ENCODE measurements around the gene CCDC18. TPM values are rescaled to one million over a fixed set of nuclear protein-coding genes. Genes with fewer than 3 reads are reported as not detected.

The CCDC18 gene
- total and polyA plus RNA-seq, 10 donors, result 9.0 to 18.2 (median 11.2) TPM

- peaks cover 29 to 84% (median 67%) of the 10 kb centered on the region in 6 donors for H3K4me1 ChIP-seq
- H3K27me3 ChIP-seq (replicated peaks in 1 of 7), result no peaks in the 10 kb centered on the region
- WGBS, 5 donors, result 39 to 69% (median 59%) methylated on average over 4 of the region's 4 CpGs
- intact Hi-C loops (cut with DNase I; ENCODE audit: low total_unique reads), result loop anchor here (10.0 kb wide), 1 partner anchor 93 kb away; no protein-coding TSS in a partner anchor
- H3K27ac ChIP-seq, result peak overlapping the region in 1 of 8 donors; percentile 95
- peaks cover 0 to 22% (median 0%) of the 10 kb centered on the region in 6 donors for H3K36me3 ChIP-seq
- peak overlapping the region in 6 of 8 donors; percentile 66 to 93 (median 90) for H3K4me3 ChIP-seq
- H3K9me3 ChIP-seq, result no peaks in the 10 kb centered on the region
- TF ChIP-seq POLR2AphosphoS5 (IDR thresholded peaks at IDR 0.05), result no peak
- TF ChIP-seq POLR2A (IDR thresholded peaks at IDR 0.05), result no peak
- TF ChIP-seq CTCF (IDR thresholded peaks at IDR 0.05 in 8 of 11, conservative IDR thresholded peaks at IDR 0.05 in 3 of 11), result no peak
- DNase-seq, result no peak
Observed at GRCh38 chr1:93177991-93178390, 2.5 kb upstream of the CCDC18 start.

DNA sequence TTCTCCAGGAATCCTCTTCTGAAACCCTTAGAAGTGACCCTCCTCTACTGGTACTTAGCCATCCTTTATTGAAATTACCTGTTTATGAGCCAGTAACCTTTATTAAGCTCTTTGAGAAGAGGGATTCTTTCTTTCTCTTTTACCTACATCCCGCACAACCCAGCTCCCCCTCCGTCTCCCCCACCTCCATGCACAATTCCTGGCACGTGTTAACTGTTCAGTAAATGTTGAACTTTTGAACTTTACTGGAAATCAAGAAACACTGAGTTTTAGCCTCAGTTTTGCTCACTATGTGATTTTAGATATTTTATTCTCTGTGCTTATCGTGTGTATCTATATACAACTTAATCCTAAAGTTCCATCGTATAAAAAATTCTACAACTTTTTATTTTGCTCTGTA lies 2.1 kb upstream of the CCDC18 start:
- Histone ChIP-seq H3K27me3 (replicated peaks in 1 of 7) (no peaks in the 10 kb centered on the region), H3K36me3 (peaks cover 0 to 22% (median 0%) of the 10 kb centered on the region in 6 donors), H3K4me3 (peak overlapping the region in 7 of 8 donors; percentile 66 to 93 (median 89)), H3K27ac (peak overlapping the region in 1 of 8 donors; percentile 95), H3K9me3 (no peaks in the 10 kb centered on the region), H3K4me1 (peaks cover 29 to 81% (median 63%) of the 10 kb centered on the region in 6 donors)
- TF ChIP-seq CTCF (IDR thresholded peaks at IDR 0.05 in 8 of 11, conservative IDR thresholded peaks at IDR 0.05 in 3 of 11), result no peak
- no peak for TF ChIP-seq POLR2A (IDR thresholded peaks at IDR 0.05)
- TF ChIP-seq POLR2AphosphoS5 (IDR thresholded peaks at IDR 0.05), result no peak
- WGBS, 5 donors, result 31 to 48% (median 39%) methylated on average over 5 of the region's 5 CpGs
- DNase-seq, result no peak
- intact Hi-C loops (cut with DNase I; ENCODE audit: low total_unique reads), result loop anchor here (10.0 kb wide), 1 partner anchor 94 kb away; no protein-coding TSS in a partner anchor

DNA sequence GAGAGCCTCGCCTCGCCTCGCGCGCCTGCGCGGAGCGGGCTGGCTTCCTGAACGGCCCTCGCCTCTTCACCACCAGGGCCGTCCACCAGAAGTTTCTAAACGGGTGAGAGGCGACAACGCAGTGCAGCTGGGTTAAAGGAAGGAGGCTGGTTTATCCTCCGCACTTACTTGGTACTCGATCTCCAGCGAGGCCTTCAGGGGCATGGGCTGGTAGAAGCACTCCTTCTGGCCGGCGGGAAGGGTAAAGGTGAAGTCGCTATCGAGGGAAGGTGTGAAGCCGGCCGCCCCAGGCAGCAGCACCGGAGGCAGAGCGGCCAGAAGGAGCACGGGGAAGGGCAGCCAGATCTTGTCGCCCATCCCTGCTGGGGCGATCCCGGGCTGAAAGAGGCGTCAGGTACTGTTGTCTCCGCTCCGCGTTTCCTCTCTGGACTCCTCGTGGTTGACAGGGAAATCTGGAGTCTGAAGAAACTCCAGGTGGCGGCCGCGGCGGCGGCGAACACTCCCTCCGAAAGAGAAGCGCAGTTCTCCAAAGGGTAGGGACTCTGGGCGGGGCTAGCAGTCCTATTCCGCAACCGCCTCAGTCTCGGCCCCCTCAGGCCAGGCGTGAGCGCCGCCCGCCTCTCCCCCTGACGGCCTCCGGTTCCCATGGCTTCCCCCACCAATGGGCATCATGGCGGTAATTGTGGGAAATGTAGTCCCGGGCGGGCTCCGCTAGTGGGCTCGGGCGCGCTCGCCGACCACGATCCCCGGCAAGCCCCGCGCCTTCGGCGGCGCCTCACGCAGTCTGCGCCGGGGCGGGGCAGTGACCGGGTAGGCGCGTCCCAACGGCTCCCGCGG lies 420 bp upstream of the CCDC18 start, which contains the start of gene TMED5:
Gene TMED5 (minus strand): TSS at position 528 of the 837 bp plus-strand sequence. CDS start 171 bp downstream, at position 357.
- H3K27ac ChIP-seq, result peak within 1 kb of the TSS; percentile 95 to 100 (median 99)
- intact Hi-C loops (cut with DNase I; ENCODE audit: low total_unique reads), result loop anchor here (10.0 kb wide), 1 partner anchor 95 kb away; no protein-coding TSS in a partner anchor
- WGBS, 5 donors, result 0 to 1% (median 0%) methylated on average over 36 to 78 of the region's 78 CpGs
- DNase-seq, result peak; percentile 99
- H3K4me1 ChIP-seq, result peaks cover 29 to 68% (median 53%) of the 10 kb centered on the region in 6 donors
- peak within 1 kb of the TSS; percentile 66 to 93 (median 90) for H3K4me3 ChIP-seq
- peaks cover 0 to 13% (median 0%) of the 10 kb centered on the region in 6 donors for H3K36me3 ChIP-seq
- no peaks in the 10 kb centered on the region for H3K27me3 ChIP-seq (replicated peaks in 1 of 7)
- TF ChIP-seq CTCF (IDR thresholded peaks at IDR 0.05 in 8 of 11, conservative IDR thresholded peaks at IDR 0.05 in 3 of 11) (peak in 10 of 11 experiments; percentile 20 to 58 (median 45)), POLR2AphosphoS5 (IDR thresholded peaks at IDR 0.05) (peak; percentile 93 to 97 (median 94)), POLR2A (IDR thresholded peaks at IDR 0.05) (peak; percentile 22 to 96 (median 29))
- no peaks in the 10 kb centered on the region for H3K9me3 ChIP-seq

DNA sequence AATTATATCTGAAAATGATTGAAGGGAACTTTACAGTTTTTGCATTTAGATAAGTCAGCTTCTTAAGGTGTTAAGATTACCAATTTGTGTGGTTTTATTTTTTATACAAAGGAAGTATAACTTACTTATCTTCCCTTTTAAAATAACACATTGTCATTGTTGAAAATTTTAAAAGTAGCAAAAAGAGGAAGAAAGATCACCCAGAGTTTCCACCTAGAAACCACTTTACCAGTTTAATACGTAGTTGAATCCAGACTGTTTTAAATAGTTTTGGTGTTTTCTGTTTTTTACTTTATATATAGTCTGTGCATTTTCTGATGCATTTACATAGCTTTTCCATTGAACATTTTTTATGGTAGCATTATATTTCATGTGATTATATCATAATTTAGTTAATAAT lies 6.1 kb downstream of the CCDC18 start:
- DNase-seq, result no peak
- H3K4me1 ChIP-seq, result peaks cover 3 to 49% (median 26%) of the 10 kb centered on the region in 6 donors
- WGBS, 5 donors, result 27 to 55% (median 34%) methylated on average over 1 of the region's 1 CpG
- no peaks in the 10 kb centered on the region for H3K27me3 ChIP-seq (replicated peaks in 1 of 7)
- TF ChIP-seq POLR2AphosphoS5 (IDR thresholded peaks at IDR 0.05) (no peak), CTCF (IDR thresholded peaks at IDR 0.05 in 8 of 11, conservative IDR thresholded peaks at IDR 0.05 in 3 of 11) (no peak), POLR2A (IDR thresholded peaks at IDR 0.05) (no peak)
- no peak overlapping the region for H3K4me3 ChIP-seq
- peak overlapping the region in 4 of 8 donors; percentile 1 to 51 (median 20) for H3K27ac ChIP-seq
- no peaks in the 10 kb centered on the region for H3K9me3 ChIP-seq
- intact Hi-C loops (cut with DNase I; ENCODE audit: low total_unique reads), result no loop called here
- peaks cover 0 to 15% (median 0%) of the 10 kb centered on the region in 6 donors for H3K36me3 ChIP-seq

Data from spleen (tissue), 11 donors.